GM21526 (cell line): ENCODE data around the gene BEST1.
"Not testable (repeated sequence)": the region's sequence is repeated elsewhere in the genome, so short reads cannot be mapped to it uniquely, and the experiment has no call there.

ENCODE experiments used
- ATAC-seq: cut with Tn5 transposase; IDR thresholded peaks from one replicate; pipeline ENCODE4 v1.9.1; 2021; ENCODE audit warnings: moderate library complexity; ENCODE audit not compliant: unreplicated experiment, low FRiP score

Gene BEST1

DNA sequence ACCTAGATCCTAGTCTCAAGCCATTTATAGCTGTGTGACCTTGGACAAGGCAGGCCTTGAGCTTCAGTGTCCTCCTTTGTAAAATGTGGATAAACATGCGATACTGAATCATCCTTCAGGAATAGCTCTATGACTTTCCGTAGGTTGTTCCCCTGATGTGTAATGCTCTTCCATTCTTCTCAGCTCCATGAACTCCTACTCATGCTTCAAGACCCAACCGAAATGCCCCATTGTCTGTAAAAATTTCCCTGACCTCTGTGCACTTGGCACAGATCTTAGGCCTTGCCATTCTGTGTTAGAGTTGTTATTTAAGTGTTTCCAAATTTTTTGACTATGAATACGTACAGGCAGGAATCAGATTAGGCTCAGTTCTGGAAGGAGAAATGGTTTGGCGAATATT is 3.3 kb upstream of the BEST1 start:
- no peak for ATAC-seq

DNA sequence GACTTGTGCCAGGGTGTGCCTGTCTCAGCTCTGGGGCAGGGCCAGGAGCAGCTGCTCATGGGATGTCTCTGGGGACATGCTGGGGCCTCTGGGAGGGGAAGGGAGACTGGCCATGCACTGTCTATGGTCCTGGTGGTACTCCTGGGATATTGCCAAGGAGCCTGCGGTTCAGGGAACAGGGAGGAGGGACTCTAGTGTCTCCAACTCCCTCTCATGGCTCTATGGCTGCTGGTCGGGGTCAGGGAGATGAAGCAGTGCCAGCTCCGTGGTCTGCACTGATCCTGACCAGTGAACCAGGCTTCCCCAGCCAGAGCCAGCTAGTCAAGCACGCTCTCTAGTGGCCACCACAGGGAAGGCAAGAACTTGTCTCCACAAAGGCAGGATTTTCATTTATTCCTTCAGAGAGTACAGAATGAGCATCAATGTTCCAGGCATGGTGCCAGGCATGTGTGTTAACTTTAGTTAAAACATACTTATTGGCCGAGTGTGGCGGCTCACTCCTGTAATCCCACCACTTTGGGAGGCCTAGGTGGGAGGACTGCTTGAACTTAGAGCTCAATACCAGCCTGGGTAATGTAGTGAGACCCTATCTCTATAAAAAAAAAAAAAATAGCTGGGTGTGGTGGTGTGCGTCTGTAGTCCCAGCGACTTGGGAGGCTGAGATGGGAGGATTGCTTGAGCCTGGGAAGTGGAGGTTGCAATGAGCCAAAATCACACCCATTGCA is 2.5 kb upstream of the BEST1 start:
- ATAC-seq, result no peak

DNA sequence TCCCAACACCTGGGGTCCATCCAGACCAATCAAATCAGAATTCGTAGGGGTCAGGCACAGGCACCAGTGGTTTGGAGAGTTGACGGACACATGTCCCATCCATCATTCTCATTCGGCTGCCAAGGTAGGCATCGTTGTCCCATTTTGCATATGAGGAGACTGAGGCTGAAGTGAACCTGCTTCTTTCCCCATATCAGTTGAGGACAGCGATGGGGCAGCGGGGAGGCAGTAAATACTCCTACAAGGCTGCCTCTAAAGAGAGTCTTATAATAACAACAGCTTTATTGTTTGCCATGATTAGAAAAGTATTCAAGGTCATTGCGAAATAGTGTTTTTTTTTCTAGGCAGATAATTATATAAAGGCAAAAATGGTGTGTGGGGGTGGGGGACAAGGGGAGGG is 1.6 kb upstream of the BEST1 start:
- no peak for ATAC-seq

DNA sequence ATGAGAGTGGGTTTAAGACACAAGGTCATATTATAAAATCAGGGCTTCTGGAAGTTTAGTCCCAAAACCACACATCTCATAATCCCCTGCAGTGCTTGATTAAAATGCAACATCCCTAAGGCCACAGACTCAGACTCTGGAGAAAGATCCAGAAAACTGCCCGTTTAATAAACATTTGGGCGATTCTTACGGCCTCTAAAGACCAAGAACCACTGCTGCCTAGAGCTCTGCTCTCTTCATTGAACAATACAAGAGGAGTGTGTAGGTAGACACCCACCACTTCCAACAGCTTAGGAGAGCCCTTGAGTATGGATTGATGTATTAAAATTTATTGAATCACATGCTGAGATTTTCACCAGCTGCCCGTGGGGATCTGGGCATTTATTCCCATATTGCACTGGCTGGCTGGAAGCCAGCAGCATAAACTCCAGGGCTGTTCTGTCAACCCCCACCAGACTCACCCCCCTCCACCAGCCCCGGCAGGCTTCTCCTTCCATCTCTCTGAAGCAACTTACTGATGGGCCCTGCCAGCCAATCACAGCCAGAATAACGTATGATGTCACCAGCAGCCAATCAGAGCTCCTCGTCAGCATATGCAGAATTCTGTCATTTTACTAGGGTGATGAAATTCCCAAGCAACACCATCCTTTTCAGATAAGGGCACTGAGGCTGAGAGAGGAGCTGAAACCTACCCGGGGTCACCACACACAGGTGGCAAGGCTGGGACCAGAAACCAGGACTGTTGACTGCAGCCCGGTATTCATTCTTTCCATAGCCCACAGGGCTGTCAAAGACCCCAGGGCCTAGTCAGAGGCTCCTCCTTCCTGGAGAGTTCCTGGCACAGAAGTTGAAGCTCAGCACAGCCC is 749 bp upstream of the BEST1 start:
- ATAC-seq, result no peak

DNA sequence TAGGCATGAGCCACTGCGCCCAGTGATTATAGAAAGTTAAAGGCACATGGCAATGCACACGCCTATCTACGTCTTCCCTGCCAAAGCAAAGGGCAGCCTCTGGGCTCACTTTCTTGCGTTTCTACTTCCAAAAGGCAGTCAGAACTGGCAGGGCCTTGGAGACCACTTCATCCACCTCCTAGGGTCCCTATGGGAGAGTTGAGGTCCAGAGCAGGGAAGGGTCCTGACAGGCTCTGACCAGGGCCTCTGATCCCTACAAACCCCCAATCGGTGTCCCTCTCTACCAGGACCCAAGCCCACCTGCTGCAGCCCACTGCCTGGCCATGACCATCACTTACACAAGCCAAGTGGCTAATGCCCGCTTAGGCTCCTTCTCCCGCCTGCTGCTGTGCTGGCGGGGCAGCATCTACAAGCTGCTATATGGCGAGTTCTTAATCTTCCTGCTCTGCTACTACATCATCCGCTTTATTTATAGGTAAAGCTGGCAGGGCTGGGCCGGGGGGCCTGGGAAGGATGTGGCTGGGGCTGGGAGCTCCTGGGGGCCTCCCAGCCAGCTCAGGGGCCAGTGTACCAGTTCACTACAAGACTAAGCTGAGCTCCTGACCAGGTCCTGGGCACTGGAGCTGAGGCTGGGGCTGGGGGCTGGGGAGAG is 1.5 kb downstream of the BEST1 start:
- no peak for ATAC-seq

DNA sequence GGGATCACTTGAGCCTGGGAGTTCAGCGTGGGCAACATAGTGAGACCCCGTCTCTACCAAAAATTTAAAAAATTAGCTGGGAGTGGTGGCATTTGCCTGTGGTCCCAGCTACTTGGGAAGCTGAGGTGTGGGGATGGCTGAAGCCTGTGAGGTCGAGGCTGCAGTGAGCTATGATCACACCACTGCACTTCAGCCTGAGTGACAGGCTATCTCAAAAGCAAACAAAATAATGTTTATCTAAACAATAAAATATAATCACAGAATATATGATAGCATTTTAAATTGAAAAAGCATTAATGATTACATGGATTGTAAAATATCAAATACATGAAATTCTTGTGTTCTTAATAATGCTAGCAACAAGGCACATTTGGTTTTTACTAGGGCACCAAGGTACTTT is 2.7 kb downstream of the BEST1 start:
- ATAC-seq, result no peak

DNA sequence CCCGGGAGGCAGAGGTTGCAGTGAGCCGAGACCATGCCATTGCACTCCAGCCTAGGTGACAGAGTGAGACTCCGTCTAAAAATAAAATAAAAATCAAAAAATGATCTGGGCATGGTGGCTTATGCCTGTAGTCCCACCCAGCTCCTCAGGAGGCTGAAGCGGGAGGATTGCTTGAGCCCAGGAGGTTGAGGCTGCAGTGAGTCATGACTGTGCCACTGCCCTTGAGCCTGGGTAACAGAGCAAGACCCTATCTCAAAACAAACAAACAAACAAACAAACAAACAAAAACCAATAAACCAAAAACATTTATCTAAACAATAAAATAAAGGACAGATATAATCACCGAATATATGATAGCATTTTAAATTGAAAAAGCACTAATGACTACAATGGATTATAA is 3.5 kb downstream of the BEST1 start:
- ATAC-seq, result not testable (repeated sequence)

DNA sequence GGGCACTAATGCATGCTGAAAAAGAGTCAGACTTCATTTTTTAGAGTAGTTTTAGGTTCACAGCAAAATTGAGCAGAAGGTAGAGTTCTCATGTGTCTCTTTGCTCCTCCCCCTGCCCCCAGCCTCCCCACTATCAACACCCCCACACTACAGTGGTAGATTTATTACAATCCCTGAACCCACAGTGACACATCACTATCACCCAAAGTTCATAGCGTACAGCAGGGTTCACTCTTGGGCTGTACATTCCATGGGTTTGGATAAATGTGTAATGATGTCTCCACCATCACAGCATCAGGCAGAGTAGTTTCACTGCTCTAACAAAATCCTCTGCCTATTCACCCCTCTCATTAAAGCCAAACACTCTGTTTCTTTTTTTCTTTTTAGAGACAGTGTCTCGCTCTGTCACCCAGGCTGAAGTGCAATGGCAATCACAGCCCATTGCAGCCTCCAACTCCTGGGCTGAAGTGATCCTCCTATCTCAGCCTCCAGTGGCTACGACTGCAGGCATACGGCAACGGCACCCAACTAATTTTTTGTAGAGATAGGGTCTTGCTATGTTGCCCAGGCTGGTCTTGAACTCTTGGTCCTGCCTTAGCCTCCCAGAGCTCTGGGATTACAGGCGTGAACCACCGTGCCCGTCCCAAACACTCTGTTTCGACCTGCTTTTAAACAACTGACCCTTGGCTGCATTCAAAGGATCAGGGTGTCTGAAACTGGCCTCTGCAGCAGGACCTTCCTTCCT is 4.1 kb downstream of the BEST1 start:
- no peak for ATAC-seq

DNA sequence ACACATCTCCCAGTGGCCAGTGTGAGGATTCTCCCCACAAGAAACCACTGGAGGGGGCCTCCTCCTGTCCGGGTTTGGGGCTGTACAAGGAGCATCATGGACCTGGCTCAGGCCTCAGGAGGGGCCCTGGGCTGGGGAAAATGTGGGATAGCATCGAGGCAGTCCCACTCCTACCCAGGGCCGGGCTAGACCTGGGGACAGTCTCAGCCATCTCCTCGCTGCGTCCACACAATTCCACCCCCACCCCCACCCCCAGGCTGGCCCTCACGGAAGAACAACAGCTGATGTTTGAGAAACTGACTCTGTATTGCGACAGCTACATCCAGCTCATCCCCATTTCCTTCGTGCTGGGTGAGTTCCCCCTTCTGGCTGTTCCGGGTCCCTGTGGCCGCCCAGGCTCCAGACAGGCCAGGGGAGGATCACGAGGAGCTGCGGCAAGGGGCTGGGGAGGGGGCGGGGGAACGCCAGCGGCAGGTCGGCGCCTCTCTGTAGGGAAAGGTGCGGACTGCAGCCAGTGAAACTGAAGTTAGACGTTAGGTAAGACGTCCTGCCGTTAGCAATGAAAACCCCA is 4.8 kb downstream of the BEST1 start:
- ATAC-seq, result no peak

DNA sequence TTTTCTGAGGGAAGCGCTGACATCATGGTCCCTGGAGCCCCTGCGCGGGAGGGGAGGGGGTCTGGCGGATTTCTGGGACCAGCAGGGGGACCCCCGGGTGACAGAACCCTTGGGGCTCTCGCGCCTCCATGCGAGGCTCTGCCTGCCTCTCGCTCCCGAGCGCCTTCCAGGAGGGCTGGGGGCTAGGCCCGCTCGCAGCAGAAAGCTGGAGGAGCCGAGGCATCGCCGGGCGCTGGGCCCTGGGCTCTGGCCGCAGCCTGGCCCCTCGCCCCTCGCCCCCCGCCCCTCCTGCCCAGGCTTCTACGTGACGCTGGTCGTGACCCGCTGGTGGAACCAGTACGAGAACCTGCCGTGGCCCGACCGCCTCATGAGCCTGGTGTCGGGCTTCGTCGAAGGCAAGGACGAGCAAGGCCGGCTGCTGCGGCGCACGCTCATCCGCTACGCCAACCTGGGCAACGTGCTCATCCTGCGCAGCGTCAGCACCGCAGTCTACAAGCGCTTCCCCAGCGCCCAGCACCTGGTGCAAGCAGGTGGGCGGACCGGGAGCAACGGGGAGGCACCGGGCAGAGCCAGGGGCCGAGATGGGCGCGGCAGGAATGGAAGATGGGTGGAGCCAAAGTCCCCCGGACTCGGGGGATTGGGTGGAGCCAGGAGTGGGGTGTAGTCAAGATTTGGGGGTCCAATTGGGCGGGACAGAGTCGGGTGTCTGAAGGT is 5.4 kb downstream of the BEST1 start:
- ATAC-seq, result no peak

DNA sequence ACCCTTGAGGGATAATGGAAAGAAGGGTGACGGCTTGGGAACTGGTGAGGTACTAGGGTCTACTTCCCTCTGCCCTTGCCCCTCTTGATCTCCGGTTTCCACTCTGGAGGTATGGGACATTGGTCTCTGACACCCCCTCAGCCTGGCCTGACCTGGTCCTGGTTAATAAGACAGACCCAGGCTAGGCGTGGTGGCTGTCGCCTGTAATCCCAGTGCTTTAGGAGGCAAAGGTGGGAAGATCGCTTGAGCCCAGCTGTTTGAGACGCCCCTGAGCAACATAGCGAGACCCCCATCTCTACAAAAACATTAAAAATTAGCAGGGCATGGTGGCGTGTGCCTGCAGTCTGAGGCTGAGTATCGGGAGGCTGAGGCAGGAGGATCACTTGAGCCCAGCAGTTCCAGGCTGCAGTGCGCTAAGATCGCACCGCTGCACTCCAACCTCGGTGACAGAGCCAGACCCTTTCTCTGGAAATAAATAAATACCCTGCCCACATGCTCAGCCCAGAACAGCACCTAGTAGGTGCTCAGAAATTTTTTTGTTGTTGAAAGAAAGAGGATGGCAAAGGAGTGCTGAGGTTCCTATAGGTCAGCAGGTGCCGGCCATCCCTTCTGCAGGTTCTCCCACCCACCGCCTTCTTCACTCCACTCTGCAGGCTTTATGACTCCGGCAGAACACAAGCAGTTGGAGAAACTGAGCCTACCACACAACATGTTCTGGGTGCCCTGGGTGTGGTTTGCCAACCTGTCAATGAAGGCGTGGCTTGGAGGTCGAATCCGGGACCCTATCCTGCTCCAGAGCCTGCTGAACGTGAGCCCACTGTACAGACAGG is 6.3 kb downstream of the BEST1 start:
- no peak for ATAC-seq

DNA sequence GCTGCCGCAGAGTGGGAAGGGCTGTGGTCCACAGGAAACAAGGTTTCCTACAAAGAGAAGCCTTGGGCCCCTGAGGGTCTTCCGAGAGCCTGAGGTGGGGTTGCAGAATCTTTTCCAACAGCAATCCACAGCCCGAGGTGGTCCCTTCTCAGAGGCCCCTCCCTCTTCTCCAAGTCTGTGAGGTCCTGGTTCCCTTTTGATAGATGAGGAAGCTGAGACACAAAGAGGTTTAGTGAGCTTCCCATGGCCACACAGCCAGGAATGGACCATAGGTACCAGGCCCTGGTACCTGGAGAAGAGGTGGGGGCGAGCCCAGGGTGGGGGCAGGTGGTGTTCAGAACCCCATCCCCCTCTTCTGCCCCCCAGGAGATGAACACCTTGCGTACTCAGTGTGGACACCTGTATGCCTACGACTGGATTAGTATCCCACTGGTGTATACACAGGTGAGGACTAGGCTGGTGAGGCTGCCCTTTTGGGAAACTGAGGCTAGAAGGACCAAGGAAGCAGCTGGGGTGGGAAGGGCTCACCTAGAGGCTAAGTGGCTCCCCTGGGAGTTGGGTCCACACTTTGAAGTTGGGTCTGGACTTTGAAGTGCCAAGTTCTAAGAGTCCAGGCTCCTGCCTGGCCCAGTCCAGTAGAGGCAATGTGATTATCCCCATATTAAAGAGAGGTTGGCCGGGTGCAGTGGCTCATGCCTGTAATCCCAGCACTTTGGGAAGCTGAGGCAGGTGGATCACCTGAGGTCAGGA is 7.0 kb downstream of the BEST1 start:
- ATAC-seq, result no peak

DNA sequence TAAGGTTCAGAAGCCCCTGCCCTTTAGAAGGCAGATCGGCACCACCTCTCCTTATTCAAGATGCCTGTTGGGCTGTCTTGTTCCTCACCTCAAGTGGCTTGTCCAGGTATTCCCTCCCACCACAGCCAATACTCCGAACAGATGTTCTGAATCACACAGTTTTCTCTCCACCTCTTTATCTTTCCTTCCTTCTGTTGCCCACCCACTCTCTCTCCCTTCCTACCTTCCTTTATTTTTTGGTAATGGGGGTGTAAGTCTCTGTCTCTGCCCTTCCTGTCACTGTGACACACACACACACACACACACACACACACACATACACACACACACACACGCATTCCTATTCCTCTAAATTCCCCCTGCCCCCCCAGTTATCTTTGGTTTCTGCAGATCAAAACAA is 8.4 kb downstream of the BEST1 start:
- no peak for ATAC-seq

DNA sequence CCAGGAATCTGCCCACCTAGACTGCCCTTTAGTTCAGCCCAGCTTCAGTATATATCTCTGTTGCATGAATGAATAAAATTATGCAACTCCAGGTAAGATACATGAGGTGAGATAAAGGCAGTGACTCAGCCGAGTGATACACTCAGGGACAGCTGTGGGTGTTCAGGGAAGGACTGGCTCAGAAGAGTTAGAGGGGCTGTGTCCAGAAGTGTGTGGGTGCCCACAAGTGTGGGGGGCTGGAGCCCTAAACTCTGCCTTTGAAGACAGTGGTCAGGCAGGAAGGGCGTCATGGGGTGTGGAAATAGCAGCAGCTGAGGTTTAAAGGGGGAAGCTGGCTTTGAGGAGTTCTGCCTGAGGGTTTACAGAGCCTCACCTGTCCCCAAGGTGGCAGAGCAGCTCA is 9.0 kb downstream of the BEST1 start:
- no peak for ATAC-seq

DNA sequence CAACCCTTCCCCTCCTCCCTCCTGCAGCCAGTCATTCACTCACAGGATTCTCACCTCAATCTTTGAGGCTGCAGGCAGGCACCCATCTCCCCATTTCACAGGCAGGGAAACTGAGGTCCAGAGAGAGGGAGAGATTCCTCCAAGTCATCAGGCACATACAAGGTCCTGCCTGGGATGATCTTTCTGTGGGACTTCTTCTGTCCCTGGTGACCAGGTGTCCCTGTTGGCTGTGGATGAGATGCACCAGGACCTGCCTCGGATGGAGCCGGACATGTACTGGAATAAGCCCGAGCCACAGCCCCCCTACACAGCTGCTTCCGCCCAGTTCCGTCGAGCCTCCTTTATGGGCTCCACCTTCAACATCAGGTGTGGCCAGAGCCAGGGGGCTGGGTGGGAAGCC is 9.5 kb downstream of the BEST1 start:
- no peak for ATAC-seq

DNA sequence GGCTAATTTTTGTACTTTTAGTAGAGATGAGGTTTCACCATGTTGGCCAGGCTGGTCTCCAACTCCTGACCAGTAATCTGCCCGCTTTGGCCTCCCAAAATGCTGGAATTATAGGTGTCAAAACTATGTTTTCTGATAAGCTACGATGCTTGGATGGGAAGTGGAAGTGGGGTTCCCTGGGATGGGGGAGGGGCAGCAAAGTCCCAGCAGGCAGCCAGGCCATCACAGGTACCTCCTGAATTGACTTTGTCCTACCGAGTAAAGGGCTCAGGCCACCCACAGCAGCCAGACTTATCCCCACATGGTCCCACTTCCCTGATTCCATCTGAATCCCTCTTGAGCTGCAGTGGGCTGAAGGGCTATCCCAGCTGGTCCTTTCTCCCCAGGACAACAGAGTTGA is 10.4 kb downstream of the BEST1 start:
- no peak for ATAC-seq

DNA sequence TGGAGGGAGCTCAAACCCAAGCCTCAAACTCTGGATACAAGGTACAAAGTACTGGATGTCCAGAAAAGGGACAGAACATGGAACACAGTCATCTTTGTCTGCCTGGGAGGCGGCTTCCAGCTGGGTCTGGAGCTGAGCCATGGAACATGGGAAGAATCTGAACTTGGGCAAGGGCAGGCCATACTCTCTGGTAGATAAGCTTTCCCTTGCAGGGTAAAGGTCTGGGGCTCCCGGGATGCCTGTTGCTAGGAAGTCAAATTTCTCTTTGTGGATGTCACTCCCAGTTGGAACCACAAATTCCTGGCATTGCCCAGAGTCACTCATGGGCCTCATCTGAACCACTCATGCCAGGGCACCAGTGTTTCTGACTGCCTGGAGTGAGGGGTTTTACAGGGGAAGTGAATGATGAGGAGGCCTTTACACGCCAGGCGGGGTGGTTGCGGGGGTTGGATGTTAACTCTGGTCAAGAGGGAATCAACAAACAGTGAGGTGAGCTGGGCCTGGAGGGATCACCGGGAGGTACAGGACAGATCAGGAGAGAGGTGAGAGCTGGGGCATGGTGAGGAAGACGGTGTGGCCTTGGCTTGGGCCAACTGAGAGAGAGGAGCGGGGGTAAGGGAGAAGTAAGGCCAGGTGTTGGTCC is 11.5 kb downstream of the BEST1 start:
- ATAC-seq, result no peak
